ENCODE measurements around the gene FKBP1A.

FKBP1A gene

GRCh38 chr20:1392693-1393506, at the start of gene FKBP1A:
Gene FKBP1A (minus strand): TSS chr20:1393054. CDS start chr20:1392998, 56 bp downstream.
- peak; percentile 97 for DNase-seq

DNA sequence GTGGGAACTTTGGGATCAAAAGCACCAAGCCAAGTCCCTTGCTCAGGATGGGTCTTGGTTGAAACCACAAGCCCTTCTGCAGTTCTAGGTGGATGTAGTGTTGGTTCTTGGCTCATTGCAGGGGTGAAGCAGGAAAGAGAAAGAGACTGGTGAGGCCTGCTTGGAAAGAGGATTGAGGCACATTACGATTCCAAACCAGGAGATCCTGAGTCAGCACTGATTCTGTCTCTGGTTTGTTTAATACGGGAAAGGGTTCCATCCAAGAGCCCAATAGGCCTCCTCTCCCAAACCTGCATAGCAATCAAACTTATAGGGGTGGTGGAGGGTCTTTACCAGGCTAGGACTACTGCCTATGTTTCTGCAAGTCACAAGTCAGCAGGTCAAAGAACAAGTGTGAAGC, 49.5 kb upstream of the FKBP1A start:
- no peak for DNase-seq

- DNase-seq, result no peak
These were observed 48.3 kb upstream of the FKBP1A start for GRCh38 chr20:1441133-1441532.

- DNase-seq, result no peak
These were observed 47.2 kb upstream of the FKBP1A start for GRCh38 chr20:1440024-1440423.

DNA sequence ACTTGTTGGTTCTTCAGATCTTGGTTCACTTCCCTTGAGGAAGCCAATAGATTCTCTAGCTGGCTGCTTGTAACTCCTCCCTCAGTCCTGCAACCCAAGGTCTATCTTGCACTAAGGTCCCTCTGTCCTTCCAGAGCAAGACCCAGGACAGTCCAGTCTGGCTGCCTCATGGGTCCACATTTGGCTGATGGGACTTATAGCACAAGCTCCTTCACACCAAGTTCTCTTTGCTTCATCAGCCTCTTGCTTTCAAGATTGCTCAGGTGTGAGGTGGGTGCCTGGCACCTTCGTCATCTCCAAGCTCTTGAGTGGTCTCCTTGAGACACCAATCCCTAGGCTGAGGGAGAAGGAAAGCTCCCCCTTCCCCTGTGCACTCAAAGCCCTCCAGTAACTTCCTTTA, 45.5 kb upstream of the FKBP1A start:
- no peak for DNase-seq

- peak; percentile 83 for DNase-seq
These were observed 44.5 kb upstream of the FKBP1A start for GRCh38 chr20:1437235-1437904.

DNA sequence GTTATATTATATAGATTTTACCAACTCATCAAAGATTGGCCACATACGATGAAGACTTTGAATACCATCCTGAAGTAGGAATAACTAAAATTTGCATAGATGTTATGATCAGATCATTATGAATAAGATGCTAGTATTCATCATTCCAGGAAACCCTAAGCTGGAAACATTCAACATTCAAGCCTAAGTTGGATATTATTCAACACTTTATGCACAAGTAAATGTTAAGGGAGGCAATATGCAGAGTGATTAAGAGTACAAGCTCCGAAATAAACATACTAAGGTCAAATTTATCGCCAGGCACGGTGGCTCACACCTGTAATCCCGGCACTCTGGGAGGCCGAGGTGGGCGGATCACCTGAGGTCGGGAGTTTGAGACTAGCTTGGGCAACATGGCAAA, 43.4 kb upstream of the FKBP1A start:
- DNase-seq, result no peak

DNA sequence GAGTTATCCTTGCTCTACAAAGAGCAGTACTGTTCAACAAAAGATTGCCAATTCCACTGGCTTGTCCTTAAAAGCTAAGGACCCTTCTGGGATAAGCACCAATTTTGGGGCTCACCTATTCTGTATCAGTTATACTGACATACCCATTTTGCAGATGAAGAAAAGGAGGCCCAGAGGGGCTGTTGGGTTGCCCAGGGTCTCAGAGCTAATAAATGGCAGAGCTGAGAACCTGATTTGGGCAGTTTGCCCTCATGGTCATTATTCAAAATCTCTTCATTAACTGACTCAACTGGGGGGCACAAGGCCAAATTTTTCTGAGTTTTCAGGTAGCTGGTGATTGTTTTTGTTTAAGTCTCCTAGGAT, 42.5 kb upstream of the FKBP1A start:
- DNase-seq, result no peak

- DNase-seq, result no peak
These were observed 41.9 kb upstream of the FKBP1A start for GRCh38 chr20:1434571-1435336.

- peak; percentile 86 for DNase-seq
These were observed 38.3 kb upstream of the FKBP1A start for GRCh38 chr20:1431158-1431557.

DNA sequence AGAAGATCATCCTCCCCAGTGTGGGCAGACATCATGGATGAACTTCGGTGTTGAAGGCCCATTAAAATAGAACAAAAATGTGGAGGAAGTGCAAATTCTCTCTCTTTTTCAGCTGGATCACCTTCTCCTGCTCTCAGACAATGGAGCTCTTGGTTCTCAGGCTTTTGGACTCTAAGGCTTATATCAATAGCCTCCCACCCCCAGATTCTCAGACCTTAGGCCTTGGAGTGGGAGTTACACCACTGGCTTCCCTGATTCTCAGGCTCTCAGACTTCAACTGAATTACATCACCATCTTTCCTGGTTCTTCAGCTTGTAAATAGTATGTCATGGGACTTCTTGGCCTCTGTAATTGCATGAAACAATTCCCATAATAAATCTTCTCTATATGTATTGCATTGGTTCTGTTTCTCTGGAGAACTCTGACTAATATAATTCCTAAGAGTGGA, 37.2 kb upstream of the FKBP1A start:
- no peak for DNase-seq

GRCh38 chr20:1429143-1429728, 36.4 kb upstream of the FKBP1A start:
- no peak for DNase-seq

- DNase-seq, result peak; percentile 100
These were observed 34.7 kb upstream of the FKBP1A start for GRCh38 chr20:1427457-1428054.

DNA sequence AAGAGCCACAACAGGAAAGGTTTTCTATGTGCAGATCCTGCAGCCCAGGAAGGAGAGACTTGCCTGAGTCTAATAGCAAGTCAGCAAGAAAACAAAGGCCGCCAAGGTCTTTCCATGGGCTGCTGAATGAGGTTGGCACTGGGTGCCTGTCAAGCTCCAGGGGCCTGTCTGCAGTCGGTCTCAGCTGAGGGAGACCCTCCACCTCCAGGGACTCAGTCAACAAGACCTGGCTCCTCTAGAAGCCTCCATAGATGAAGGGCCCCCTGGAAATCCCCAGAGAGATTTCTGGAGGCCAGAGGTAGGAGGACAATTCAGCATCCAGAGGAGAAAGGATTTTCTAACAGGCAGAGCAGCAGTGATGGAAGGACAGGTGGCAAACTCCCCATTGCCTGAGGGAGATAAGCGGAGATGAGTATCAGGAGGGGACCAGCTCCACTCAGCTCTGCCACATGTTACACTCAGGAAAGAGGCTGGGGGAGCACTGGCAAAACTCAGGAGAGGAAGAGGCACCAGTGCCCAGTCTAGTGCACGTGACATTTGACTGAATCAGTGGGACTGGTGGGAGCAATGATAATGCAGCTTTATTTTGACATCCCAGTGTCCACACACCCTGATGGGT, 33.5 kb upstream of the FKBP1A start:
- peak; percentile 52 for DNase-seq

GRCh38 chr20:1424336-1424735, 31.5 kb upstream of the FKBP1A start:
- DNase-seq, result no peak

- peak; percentile 73 for DNase-seq
These were observed 30.8 kb upstream of the FKBP1A start for GRCh38 chr20:1423625-1424106.

DNA sequence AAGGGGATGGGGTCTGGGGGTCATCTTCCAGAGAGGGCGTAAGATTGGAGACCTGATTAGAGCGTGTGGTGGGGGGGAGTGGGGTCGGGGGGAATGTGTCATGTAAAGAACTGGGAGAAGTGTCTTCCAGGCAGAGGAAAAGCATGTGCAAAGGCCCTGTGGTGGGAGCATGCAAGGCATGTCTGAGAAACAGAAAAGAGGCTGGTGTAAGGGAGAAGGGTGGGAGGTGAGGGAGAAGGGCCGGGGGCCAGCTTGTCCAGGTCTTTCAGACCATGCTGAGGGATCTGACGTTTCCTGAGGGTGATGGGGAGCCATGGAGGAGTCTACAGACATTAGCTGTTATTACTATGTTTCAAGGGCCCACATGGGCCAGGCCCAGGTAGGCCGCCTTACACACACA, 30.4 kb upstream of the FKBP1A start:
- DNase-seq, result no peak

GRCh38 chr20:1422753-1423152, 29.9 kb upstream of the FKBP1A start:
- DNase-seq, result no peak

DNA sequence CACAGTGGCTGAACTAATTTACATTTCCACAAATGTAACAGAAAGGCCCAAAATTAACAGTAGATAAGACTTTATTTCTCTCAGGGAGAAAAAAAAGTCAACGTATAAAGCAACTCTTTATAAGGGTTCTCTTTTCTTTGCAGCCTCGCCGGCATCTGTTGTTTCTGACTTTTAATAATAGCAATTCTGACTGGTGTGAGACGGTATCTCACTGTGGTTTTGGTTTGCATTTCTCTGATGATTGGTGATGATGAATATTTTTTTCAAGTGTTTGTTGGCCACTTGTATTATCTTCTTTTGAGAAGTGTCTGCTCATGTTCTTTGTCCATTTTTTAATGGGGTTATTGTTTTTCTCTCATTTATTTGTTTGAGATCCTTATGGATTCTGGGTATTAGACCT, 27.2 kb upstream of the FKBP1A start:
- DNase-seq, result no peak

DNA sequence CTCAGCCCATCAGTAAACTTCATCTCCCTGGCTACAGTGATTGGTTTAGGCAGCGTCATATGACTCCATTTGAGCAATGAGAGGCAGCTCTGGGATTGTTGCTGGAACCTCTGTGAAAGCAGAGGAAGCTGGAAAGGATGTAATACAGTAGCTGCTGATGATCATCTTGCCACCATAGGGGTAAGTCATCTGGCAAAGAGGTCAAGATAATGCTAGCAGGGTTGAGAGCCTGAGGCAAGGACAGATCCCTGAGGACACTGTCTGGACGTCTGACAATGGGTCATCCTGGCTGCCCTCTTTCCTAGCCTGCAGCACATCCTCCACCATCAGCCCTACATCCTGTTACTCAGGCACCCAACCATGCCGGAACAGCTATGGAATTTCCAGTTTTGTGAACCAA, 25.5 kb upstream of the FKBP1A start:
- no peak for DNase-seq

GRCh38 chr20:1417790-1418189, 24.9 kb upstream of the FKBP1A start:
- DNase-seq, result no peak

DNA sequence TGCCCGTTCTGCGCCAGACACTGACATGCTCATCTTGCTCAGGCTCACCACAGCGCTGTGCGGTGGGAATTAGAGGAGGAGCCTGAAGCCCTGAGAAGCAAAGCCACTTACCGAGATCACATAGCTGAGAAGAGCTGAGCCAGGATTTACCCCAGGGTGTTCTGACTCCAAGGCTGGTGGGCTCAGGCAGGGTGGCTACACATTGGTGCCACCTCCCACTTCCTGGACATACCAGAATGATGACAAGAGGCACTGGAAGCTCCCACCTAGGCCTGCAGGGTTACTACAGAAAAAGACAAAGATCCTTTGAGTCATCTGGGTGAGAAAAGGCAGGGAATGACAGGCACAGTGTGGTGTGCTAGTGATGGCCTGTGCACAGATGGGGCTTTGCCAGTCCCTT, 24.4 kb upstream of the FKBP1A start:
- DNase-seq, result no peak
